ENCODE data around the gene PRPF39.
A peak's percentile ranks its signal among the peaks of the same experiment; 100 is the strongest.

PRPF39 gene

GRCh38 chr14:45094275-45094674, 10.4 kb downstream of the PRPF39 start:
- no peak overlapping the region for H3K4me3 ChIP-seq (ENCODE audit: low read depth, low read length)
- H3K4me1 ChIP-seq (ENCODE audit: control insufficient read depth, insufficient read depth, low read length), result peaks cover 15% of the 10 kb centered on the region
- TF ChIP-seq ZNF416 (tag by site-specific recombination; IDR thresholded peaks at IDR 0.05) (no peak), ZNF777 (tag by site-specific recombination; IDR thresholded peaks at IDR 0.05; ENCODE audit: borderline replicate concordance) (no peak), ZNF664 (tag by site-specific recombination; IDR thresholded peaks at IDR 0.05) (0 out of 2 replicates have a peak, but pooled peaks have one; percentile 2), ZNF10 (tag by site-specific recombination; IDR thresholded peaks at IDR 0.05) (no peak)
- H3K9me3 ChIP-seq (ENCODE audit: control insufficient read depth, insufficient read depth, low read depth, low read length), result no peaks in the 10 kb centered on the region
- ChIA-PET POLR2A (interaction anchor here (0.6 kb wide), 1 partner anchor 134 kb away, joined by 3 read pairs; no protein-coding TSS in a partner anchor), CTCF (no interaction called here)
- peaks cover 42 to 57% of the 10 kb centered on the region in 2 experiments for H3K36me3 ChIP-seq (ENCODE audit: control insufficient read depth in 2 of 2, insufficient read depth in 1 of 2, low read length in 2 of 2)
- no peak overlapping the region for H3K27ac ChIP-seq (ENCODE audit: extremely low read depth, low read depth, low read length)

GRCh38 chr14:45095143-45095542, 11.2 kb downstream of the PRPF39 start:
- peaks cover 6% of the 10 kb centered on the region for H3K4me1 ChIP-seq (ENCODE audit: control insufficient read depth, insufficient read depth, low read length)
- CTCF ChIA-PET, result no interaction called here
- H3K36me3 ChIP-seq (ENCODE audit: control insufficient read depth in 2 of 2, insufficient read depth in 1 of 2, low read length in 2 of 2), result peaks cover 51 to 63% of the 10 kb centered on the region in 2 experiments
- H3K27ac ChIP-seq (ENCODE audit: extremely low read depth, low read depth, low read length), result no peak overlapping the region
- POLR2A ChIA-PET, result no interaction called here
- TF ChIP-seq BCL11B (tag by site-specific recombination; IDR thresholded peaks at IDR 0.05; ENCODE audit: low read depth) (no peak), SETDB1 (IDR thresholded peaks at IDR 0.05; ENCODE audit: insufficient read length, low read length) (peak; percentile 15)
- no peak overlapping the region for H3K4me3 ChIP-seq (ENCODE audit: low read depth, low read length)
- H3K9me3 ChIP-seq (ENCODE audit: control insufficient read depth, insufficient read depth, low read depth, low read length), result no peaks in the 10 kb centered on the region

- ChIA-PET CTCF (no interaction called here), POLR2A (interaction anchor here (0.7 kb wide), 1 partner anchor 136 kb away, joined by 5 read pairs; no protein-coding TSS in a partner anchor)
- Histone ChIP-seq H3K36me3 (ENCODE audit: control insufficient read depth in 2 of 2, insufficient read depth in 1 of 2, low read length in 2 of 2) (peaks cover 62 to 70% of the 10 kb centered on the region in 2 experiments), H3K9me3 (ENCODE audit: control insufficient read depth, insufficient read depth, low read depth, low read length) (no peaks in the 10 kb centered on the region), H3K4me1 (ENCODE audit: control insufficient read depth, insufficient read depth, low read length) (no peaks in the 10 kb centered on the region; the same call in 1 of the 2 replicates), H3K4me3 (ENCODE audit: low read depth, low read length) (no peak overlapping the region), H3K27ac (ENCODE audit: extremely low read depth, low read depth, low read length) (no peak overlapping the region)
- TF ChIP-seq OVOL3 (tag by site-specific recombination; IDR thresholded peaks at IDR 0.05), result no peak
- no peak for TF ChIP-seq OSR2 (tag by site-specific recombination; IDR thresholded peaks at IDR 0.05)
- TF ChIP-seq ZNF544 (tag by site-specific recombination; IDR thresholded peaks at IDR 0.05), result no peak
- TF ChIP-seq ZNF624 (tag by site-specific recombination; IDR thresholded peaks at IDR 0.05), result no peak
- no peak for TF ChIP-seq ZNF423 (tag by site-specific recombination; IDR thresholded peaks at IDR 0.05)
- TF ChIP-seq ZNF585B (tag by site-specific recombination; IDR thresholded peaks at IDR 0.05), result no peak
- TF ChIP-seq MYNN (tag by site-specific recombination; IDR thresholded peaks at IDR 0.05; ENCODE audit: borderline replicate concordance), result no peak
- TF ChIP-seq ZNF239 (tag by site-specific recombination; IDR thresholded peaks at IDR 0.05), result no peak
- no peak for TF ChIP-seq ZFP69B (tag by site-specific recombination; IDR thresholded peaks at IDR 0.05)
- TF ChIP-seq ZNF560 (tag by site-specific recombination; IDR thresholded peaks at IDR 0.05; ENCODE audit: borderline replicate concordance), result no peak
- TF ChIP-seq BCL11B (tag by site-specific recombination; IDR thresholded peaks at IDR 0.05; ENCODE audit: low read depth), result no peak
Measured at GRCh38 chr14:45096218-45096617, 12.3 kb downstream of the PRPF39 start.

GRCh38 chr14:45103806-45104205, 19.9 kb downstream of the PRPF39 start:
- Histone ChIP-seq H3K9me3 (ENCODE audit: control insufficient read depth, insufficient read depth, low read depth, low read length) (no peaks in the 10 kb centered on the region), H3K36me3 (ENCODE audit: control insufficient read depth in 2 of 2, insufficient read depth in 1 of 2, low read length in 2 of 2) (peaks cover 66 to 80% of the 10 kb centered on the region in 2 experiments), H3K4me1 (ENCODE audit: control insufficient read depth, insufficient read depth, low read length) (peaks cover 9% of the 10 kb centered on the region; the same call in 1 of the 2 replicates), H3K27ac (ENCODE audit: extremely low read depth, low read depth, low read length) (no peak overlapping the region), H3K4me3 (ENCODE audit: low read depth, low read length) (no peak overlapping the region)
- POLR2A ChIA-PET, result no interaction called here
- CTCF ChIA-PET, result no interaction called here
- TF ChIP-seq ZNF423 (tag by site-specific recombination; IDR thresholded peaks at IDR 0.05), result no peak
- TF ChIP-seq ZNF645 (tag by site-specific recombination; IDR thresholded peaks at IDR 0.05), result no peak
- no peak for TF ChIP-seq ZNF518A (tag by site-specific recombination; conservative IDR thresholded peaks at IDR 0.05; ENCODE audit: low read depth)
- TF ChIP-seq SP2 (tag by site-specific recombination; IDR thresholded peaks at IDR 0.05), result no peak
- TF ChIP-seq ZFP37 (tag by site-specific recombination; IDR thresholded peaks at IDR 0.05), result no peak
- no peak for TF ChIP-seq ZNF169 (tag by site-specific recombination; IDR thresholded peaks at IDR 0.05)
- TF ChIP-seq WT1 (tag by site-specific recombination; IDR thresholded peaks at IDR 0.05), result no peak
- TF ChIP-seq ZNF76 (tag by site-specific recombination; IDR thresholded peaks at IDR 0.05; ENCODE audit: borderline replicate concordance, low read depth), result no peak
- no peak for TF ChIP-seq ZNF211 (tag by site-specific recombination; IDR thresholded peaks at IDR 0.05; ENCODE audit: low read depth)

Measured in HEK293 (cell line).